HG03378 (cell line): ENCODE data around the gene MDK.
"Not testable (repeated sequence)": the region's sequence is repeated elsewhere in the genome, so short reads cannot be mapped to it uniquely, and the experiment has no call there.

Experiments used
- ATAC-seq: cut with Tn5 transposase; IDR thresholded peaks from one replicate; pipeline ENCODE4 v1.9.1; 2021; ENCODE audit warnings: mild to moderate bottlenecking, moderate library complexity; ENCODE audit not compliant: unreplicated experiment

The MDK gene

GRCh38 chr11:46367244-46367915 is 14.1 kb upstream of the MDK start:
- ATAC-seq, result peak; percentile 68

GRCh38 chr11:46367916-46368267 is 13.6 kb upstream of the MDK start:
- no peak for ATAC-seq

GRCh38 chr11:46369458-46370152 is 11.9 kb upstream of the MDK start:
- ATAC-seq, result no peak

- ATAC-seq, result no peak
Measured at GRCh38 chr11:46370253-46370652, 11.2 kb upstream of the MDK start.

GRCh38 chr11:46371262-46371661 is 10.2 kb upstream of the MDK start:
- not testable (repeated sequence) for ATAC-seq

GRCh38 chr11:46372086-46372485 is 9.4 kb upstream of the MDK start:
- ATAC-seq, result no peak

- not testable (repeated sequence) for ATAC-seq
Measured at GRCh38 chr11:46372501-46372900, 9.0 kb upstream of the MDK start.

GRCh38 chr11:46373787-46374740 is 7.4 kb upstream of the MDK start:
- ATAC-seq, result no peak

GRCh38 chr11:46374815-46375214 is 6.7 kb upstream of the MDK start:
- ATAC-seq, result no peak

GRCh38 chr11:46375392-46376101 is 5.9 kb upstream of the MDK start:
- no peak for ATAC-seq

GRCh38 chr11:46376258-46377050 is 5.0 kb upstream of the MDK start:
- no peak for ATAC-seq

GRCh38 chr11:46377290-46377689 is 4.2 kb upstream of the MDK start:
- ATAC-seq, result no peak

- ATAC-seq, result no peak
Measured at GRCh38 chr11:46377831-46378230, 3.6 kb upstream of the MDK start.

GRCh38 chr11:46378296-46378695 is 3.2 kb upstream of the MDK start:
- ATAC-seq, result no peak

GRCh38 chr11:46378811-46379481 is 2.5 kb upstream of the MDK start:
- ATAC-seq, result no peak

- ATAC-seq, result not testable (repeated sequence)
Measured at GRCh38 chr11:46379482-46380293, 1.8 kb upstream of the MDK start.

GRCh38 chr11:46380340-46381047 is 975 bp upstream of the MDK start:
- no peak for ATAC-seq
